Gastrocnemius medialis (tissue), 4 donors: ENCODE results near the gene NKX3-2. TPM values are rescaled to one million over a fixed set of nuclear protein-coding genes. Genes with fewer than 3 reads are reported as not detected.

Experiments
- ATAC-seq, 2 donors: fragments of 150-250 bp; one replicate each; pipeline ENCODE4 v1.9.1; 2016
- DNase-seq, 2 donors: peaks; one replicate each; pipeline ENCODE4 v3.0.0-alpha.2; 2019
- H3K27ac ChIP-seq, 4 donors: fragments of 200-600 bp; sonication (generic); 1 replicate in 1 of 4; 2 replicates in 3 of 4; pipeline ENCODE4 v1.5.1; 2016 to 2018; ENCODE audit warnings: mild to moderate bottlenecking in 2 of 4, moderate library complexity in 1 of 4
- H3K27me3 ChIP-seq, 3 donors: fragments of 200-600 bp; sonication (generic) in 2 of 3; 1 replicate in 1 of 3; 2 replicates in 2 of 3; pipeline versions ENCODE4 v1.5.1 to v1.6.0; 2016 to 2019; ENCODE audit warnings: mild to moderate bottlenecking in 1 of 3, moderate library complexity in 1 of 3
- H3K36me3 ChIP-seq, 2 donors: fragments of 200-600 bp; sonication (generic) in 1 of 2; one replicate each; pipeline ENCODE4 v1.5.1; 2017 to 2018
- H3K4me1 ChIP-seq, 2 donors: fragments of 200-600 bp; sonication (generic) in 1 of 2; one replicate each; pipeline ENCODE4 v1.5.1; 2016 to 2017; ENCODE audit warnings: mild to moderate bottlenecking in 2 of 2
- H3K4me3 ChIP-seq, 4 donors: fragments of 200-600 bp; sonication (generic) in 3 of 4; 1 replicate in 1 of 4; 2 replicates in 3 of 4; pipeline ENCODE4 v1.5.1; 2016 to 2019; ENCODE audit warnings: mild to moderate bottlenecking in 2 of 4
- H3K9me3 ChIP-seq, 3 donors: fragments of 200-600 bp; sonication (generic) in 2 of 3; 1 replicate in 1 of 3; 2 replicates in 2 of 3; pipeline ENCODE4 v1.5.1; 2016 to 2019
- CTCF ChIP-seq, 5 experiments: fragments of 450-650 bp in 3 of 5; fragments of 200-600 bp in 2 of 5; sonication (generic) in 2 of 5; IDR thresholded peaks in 4 of 5; conservative IDR thresholded peaks in 1 of 5; 1 replicate in 4 of 5; 2 replicates in 1 of 5; pipeline ENCODE4 v1.5.1; 2016 to 2019; ENCODE audit warnings: antibody characterized with exemption in 5 of 5, mild to moderate bottlenecking in 3 of 5, moderate library complexity in 3 of 5
- POLR2A ChIP-seq, 2 donors: fragments of 450-650 bp; IDR thresholded peaks; one replicate each; pipeline ENCODE4 v1.6.1; 2017; ENCODE audit warnings: antibody characterized with exemption in 2 of 2, mild to moderate bottlenecking in 2 of 2, moderate library complexity in 2 of 2
- in situ Hi-C, 4 donors: fragments of 200-750 bp; cut with MboI; loops; one replicate each; pipeline versions ENCODE4 v1.15.0 to v1.8.0; 2017; ENCODE audit warnings: low sequenced_read_pairs in 4 of 4
- intact Hi-C: fragments of 100-400 bp; cut with DNase I; formaldehyde crosslinking; loops from one replicate; pipeline ENCODE4 v1.15.1; 2023; ENCODE audit warnings: low total_unique reads
- total RNA-seq, 4 donors: library from RNA; depleted of rRNA; stranded (reverse); fragments of >200 nt; gene quantifications; one replicate each; pipeline versions ENCODE4 v1.1.0 to v1.2.3, GENCODE V29; 2016

The NKX3-2 gene
- total RNA-seq, 4 donors from 2014 or later: not detected

- H3K36me3 ChIP-seq: no peaks in the 10 kb centered on the region
- intact Hi-C loops (no loop called here), in situ Hi-C loops (loop anchor here in 1 of 4 donors (25.0 kb wide), 1 partner anchor 801 kb away; no protein-coding TSS in a partner anchor)
- peaks cover 99 to 100% (median 100%) of the 10 kb centered on the region in 3 donors for H3K27me3 ChIP-seq
- no peak for TF ChIP-seq POLR2A (IDR thresholded peaks at IDR 0.05)
- TF ChIP-seq CTCF (IDR thresholded peaks at IDR 0.05 in 4 of 5, conservative IDR thresholded peaks at IDR 0.05 in 1 of 5): no peak
- DNase-seq (no peak), ATAC-seq (no peak)
- peaks cover 17 to 23% of the 10 kb centered on the region in 2 donors for H3K4me1 ChIP-seq
- H3K9me3 ChIP-seq: no peaks in the 10 kb centered on the region
- no peak overlapping the region for H3K4me3 ChIP-seq
- H3K27ac ChIP-seq: no peak overlapping the region
Measured at GRCh38 chr4:13538427-13538973, 5.8 kb downstream of the NKX3-2 start.

- TF ChIP-seq CTCF (IDR thresholded peaks at IDR 0.05 in 4 of 5, conservative IDR thresholded peaks at IDR 0.05 in 1 of 5) (no peak), POLR2A (IDR thresholded peaks at IDR 0.05) (no peak)
- in situ Hi-C loops: loop anchor here in 1 of 4 donors (25.0 kb wide), 1 partner anchor 801 kb away; no protein-coding TSS in a partner anchor
- H3K27ac ChIP-seq: no peak overlapping the region
- H3K4me3 ChIP-seq: no peak overlapping the region
- H3K27me3 ChIP-seq: peaks cover 96 to 99% (median 99%) of the 10 kb centered on the region in 3 donors
- no peaks in the 10 kb centered on the region for H3K36me3 ChIP-seq
- H3K4me1 ChIP-seq: peaks cover 17 to 23% of the 10 kb centered on the region in 2 donors
- intact Hi-C loops: no loop called here
- no peak for DNase-seq
- H3K9me3 ChIP-seq: no peaks in the 10 kb centered on the region
- ATAC-seq: no peak
Measured at GRCh38 chr4:13537832-13538177, 6.5 kb downstream of the NKX3-2 start.

- in situ Hi-C loops (loop anchor here in 1 of 4 donors (25.0 kb wide), 1 partner anchor 800 kb away; no protein-coding TSS in a partner anchor), intact Hi-C loops (no loop called here)
- ATAC-seq (no peak), DNase-seq (no peak)
- Histone ChIP-seq H3K4me1 (peaks cover 17 to 22% of the 10 kb centered on the region in 2 donors), H3K9me3 (no peaks in the 10 kb centered on the region), H3K27me3 (peaks cover 96 to 99% (median 99%) of the 10 kb centered on the region in 3 donors), H3K4me3 (no peak overlapping the region), H3K27ac (no peak overlapping the region), H3K36me3 (no peaks in the 10 kb centered on the region)
- TF ChIP-seq POLR2A (IDR thresholded peaks at IDR 0.05) (no peak), CTCF (IDR thresholded peaks at IDR 0.05 in 4 of 5, conservative IDR thresholded peaks at IDR 0.05 in 1 of 5) (no peak)
Measured at GRCh38 chr4:13537011-13537831, 7.1 kb downstream of the NKX3-2 start.

- no peaks in the 10 kb centered on the region for H3K9me3 ChIP-seq
- H3K4me1 ChIP-seq: peaks cover 12 to 16% of the 10 kb centered on the region in 2 donors
- peaks cover 96 to 99% (median 99%) of the 10 kb centered on the region in 3 donors for H3K27me3 ChIP-seq
- TF ChIP-seq POLR2A (IDR thresholded peaks at IDR 0.05) (no peak), CTCF (IDR thresholded peaks at IDR 0.05 in 4 of 5, conservative IDR thresholded peaks at IDR 0.05 in 1 of 5) (no peak)
- no peak overlapping the region for H3K27ac ChIP-seq
- no peak for DNase-seq
- H3K4me3 ChIP-seq: no peak overlapping the region
- ATAC-seq: no peak
- intact Hi-C loops (no loop called here), in situ Hi-C loops (loop anchor here in 1 of 4 donors (25.0 kb wide), 1 partner anchor 799 kb away; no protein-coding TSS in a partner anchor)
- no peaks in the 10 kb centered on the region for H3K36me3 ChIP-seq
Measured at GRCh38 chr4:13536607-13537006, 7.7 kb downstream of the NKX3-2 start.
